Activated CD8-positive, alpha-beta T cell treated with anti-CD3 and anti-CD28 coated beads for 36 hours (primary cell): ENCODE measurements around the gene SFI1. TPM values are rescaled to one million over a fixed set of nuclear protein-coding genes. Genes with fewer than 3 reads are reported as not detected.

Experiments used
- ATAC-seq: fragments of 200-7000 bp; cut with Tn5 transposase; one replicate; pipeline ENCODE4 v1.10.0; 2021; ENCODE audit warnings: mild to moderate bottlenecking, moderate library complexity
- CTCF ChIA-PET: fragments of 350-600 bp; sonication (Branson Sonifier 250); formaldehyde crosslinking; loops from one replicate; lab custom pipeline; 2021; ENCODE audit warnings: antibody characterized with exemption; lab: Charles Lee
- POLR2A ChIA-PET: fragments of 350-600 bp; sonication (Branson Sonifier 250); formaldehyde crosslinking; loops from one replicate; lab custom pipeline; 2021; ENCODE audit warnings: antibody characterized with exemption; lab: Charles Lee
- DNase-seq: peaks from one replicate; pipeline ENCODE4 v3.0.0-alpha.2; 2020
- H3K27ac Mint-ChIP-seq: one replicate; pipeline ENCODE4 v1.8.0; 2021; ENCODE audit warnings: mild to moderate bottlenecking, mixed read lengths
- H3K27me3 Mint-ChIP-seq: one replicate; pipeline ENCODE4 v1.8.0; 2021; ENCODE audit warnings: mixed read lengths
- H3K36me3 Mint-ChIP-seq: one replicate; pipeline ENCODE4 v1.8.0; 2021; ENCODE audit warnings: low read depth, mixed read lengths
- H3K4me1 Mint-ChIP-seq: one replicate; pipeline ENCODE4 v1.8.0; 2021; ENCODE audit warnings: low read depth, mixed read lengths
- H3K4me3 Mint-ChIP-seq: one replicate; pipeline ENCODE4 v1.8.0; 2021; ENCODE audit warnings: mild to moderate bottlenecking, moderate library complexity, mixed read lengths
- H3K9me3 Mint-ChIP-seq: one replicate; pipeline ENCODE4 v1.8.0; 2021; ENCODE audit warnings: mixed read lengths
- intact Hi-C: fragments of 100-400 bp; cut with micrococcal nuclease; formaldehyde crosslinking; loops from one replicate; pipeline ENCODE4 v1.10.0; 2022
- total RNA-seq, 2 experiments: library from RNA; stranded (reverse); gene quantifications; one replicate each; pipeline ENCODE4 v1.2.3, GENCODE V29; 2021
- TF ChIP-seq, protein P1 (sequence below): fragments of 200-600 bp; IDR thresholded peaks from one replicate; pipeline ENCODE4 v1.8.0; 2022; ENCODE audit warnings: antibody characterized with exemption, mild to moderate bottlenecking

SFI1 gene
- total RNA-seq, 2 experiments from 2014 or later, result 273 to 274 TPM

DNA sequence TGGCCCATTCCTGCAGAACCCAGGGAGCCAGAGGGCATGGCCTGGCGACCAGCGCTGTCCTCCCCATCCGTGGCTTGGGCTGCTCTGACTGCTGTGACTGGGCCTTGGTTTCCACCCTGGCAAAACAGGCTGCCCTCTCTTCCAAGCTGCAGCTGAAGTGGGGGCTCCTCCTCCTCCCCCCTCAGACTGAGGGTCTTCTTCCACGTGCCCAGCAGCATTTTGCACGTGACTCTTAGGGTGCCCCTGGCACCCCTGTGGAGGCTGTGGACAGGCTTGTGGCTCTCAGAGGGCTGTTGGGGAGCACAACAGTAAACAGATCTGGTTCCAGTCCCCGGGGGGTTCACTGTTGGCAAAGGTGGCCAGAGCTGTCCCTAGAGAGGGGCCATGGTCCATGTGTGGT lies 114.3 kb downstream of the SFI1 start:
- POLR2A ChIA-PET, result interaction anchor here (1.3 kb wide), 1 partner anchor 20 kb away, joined by 3 read pairs; no protein-coding TSS in a partner anchor
- H3K9me3 Mint-ChIP-seq, result no peaks in the 10 kb centered on the region
- CTCF ChIA-PET, result no interaction called here
- intact Hi-C loops, result no loop called here
- H3K4me1 Mint-ChIP-seq, result peaks cover 13% of the 10 kb centered on the region
- H3K36me3 Mint-ChIP-seq, result peaks cover 35% of the 10 kb centered on the region
- TF ChIP-seq, protein P1, sequence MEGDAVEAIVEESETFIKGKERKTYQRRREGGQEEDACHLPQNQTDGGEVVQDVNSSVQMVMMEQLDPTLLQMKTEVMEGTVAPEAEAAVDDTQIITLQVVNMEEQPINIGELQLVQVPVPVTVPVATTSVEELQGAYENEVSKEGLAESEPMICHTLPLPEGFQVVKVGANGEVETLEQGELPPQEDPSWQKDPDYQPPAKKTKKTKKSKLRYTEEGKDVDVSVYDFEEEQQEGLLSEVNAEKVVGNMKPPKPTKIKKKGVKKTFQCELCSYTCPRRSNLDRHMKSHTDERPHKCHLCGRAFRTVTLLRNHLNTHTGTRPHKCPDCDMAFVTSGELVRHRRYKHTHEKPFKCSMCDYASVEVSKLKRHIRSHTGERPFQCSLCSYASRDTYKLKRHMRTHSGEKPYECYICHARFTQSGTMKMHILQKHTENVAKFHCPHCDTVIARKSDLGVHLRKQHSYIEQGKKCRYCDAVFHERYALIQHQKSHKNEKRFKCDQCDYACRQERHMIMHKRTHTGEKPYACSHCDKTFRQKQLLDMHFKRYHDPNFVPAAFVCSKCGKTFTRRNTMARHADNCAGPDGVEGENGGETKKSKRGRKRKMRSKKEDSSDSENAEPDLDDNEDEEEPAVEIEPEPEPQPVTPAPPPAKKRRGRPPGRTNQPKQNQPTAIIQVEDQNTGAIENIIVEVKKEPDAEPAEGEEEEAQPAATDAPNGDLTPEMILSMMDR, result no peak
- H3K4me3 Mint-ChIP-seq, result no peak overlapping the region
- no peak for ATAC-seq
- H3K27me3 Mint-ChIP-seq, result no peaks in the 10 kb centered on the region
- no peak for DNase-seq
- H3K27ac Mint-ChIP-seq, result peak overlapping the region; percentile 34

DNA sequence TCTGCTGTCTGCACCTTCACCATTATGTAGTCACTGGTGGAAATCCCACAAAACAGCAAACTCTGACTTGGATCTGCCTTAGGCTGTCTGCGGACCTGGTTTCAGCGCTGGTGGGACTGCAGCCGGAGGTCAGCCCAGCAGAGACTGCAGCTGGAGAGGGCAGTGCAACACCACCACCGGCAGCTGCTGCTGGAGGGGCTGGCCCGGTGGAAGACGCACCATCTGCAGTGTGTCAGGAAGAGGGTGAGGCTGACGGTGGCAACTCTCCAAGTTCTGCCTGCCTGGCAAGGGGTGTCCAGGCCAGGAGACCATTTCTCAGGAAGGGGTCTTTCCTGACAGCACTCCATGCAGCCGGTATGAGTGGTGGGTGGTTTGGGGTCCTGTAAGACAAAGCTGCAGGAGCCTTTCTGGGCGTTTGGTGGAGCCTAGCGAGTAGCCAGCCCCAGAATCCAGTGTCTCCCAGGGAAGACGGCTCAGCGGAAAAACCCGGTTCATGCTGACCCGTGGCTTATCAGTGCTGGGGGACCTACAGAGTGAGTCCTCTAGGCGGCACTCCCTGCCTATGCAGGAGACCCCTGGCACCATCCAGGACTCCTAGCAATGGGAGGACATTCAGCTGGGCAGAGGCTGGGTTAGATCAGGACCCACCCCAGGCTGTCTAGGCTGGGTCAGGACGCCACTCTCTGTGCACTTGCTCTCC lies 114.9 kb downstream of the SFI1 start:
- intact Hi-C loops, result no loop called here
- Mint-ChIP-seq H3K27ac (peak overlapping the region; percentile 34), H3K36me3 (peaks cover 34% of the 10 kb centered on the region), H3K4me3 (no peak overlapping the region), H3K27me3 (no peaks in the 10 kb centered on the region), H3K9me3 (no peaks in the 10 kb centered on the region), H3K4me1 (peaks cover 19% of the 10 kb centered on the region)
- ATAC-seq (no peak), DNase-seq (peak; percentile 1)
- ChIA-PET POLR2A (interaction anchor here (0.9 to 1.3 kb wide), 2 partner anchors 10 to 19 kb away, joined by 3 read pairs; no protein-coding TSS in a partner anchor), CTCF (no interaction called here)
- TF ChIP-seq, protein P1, result no peak

DNA sequence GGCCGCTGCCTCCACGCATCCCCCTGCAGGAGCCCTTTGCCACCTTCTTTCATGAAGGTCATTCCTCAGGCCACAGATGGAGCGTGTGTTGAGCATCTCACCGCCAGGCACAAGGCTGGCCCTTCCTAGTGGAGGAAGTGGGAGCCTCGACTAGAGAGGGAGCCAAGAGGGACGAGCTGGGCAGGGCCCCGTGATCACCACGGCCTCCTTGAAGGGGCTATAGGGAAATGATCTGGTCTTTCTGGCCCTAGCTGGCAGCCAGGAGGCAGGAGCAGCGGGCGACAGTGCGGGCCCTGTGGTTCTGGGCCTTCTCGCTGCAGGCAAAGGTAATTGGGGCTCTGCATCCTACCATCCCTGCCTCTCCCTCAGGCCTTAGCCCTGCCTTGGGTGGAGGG lies 116.6 kb downstream of the SFI1 start:
- TF ChIP-seq, protein P1, result no peak
- POLR2A ChIA-PET, result interaction anchor here (0.6 to 2.5 kb wide), 4 partner anchors 12 to 188 kb away, joined by 3 to 7 read pairs (median 4); no protein-coding TSS in a partner anchor
- DNase-seq (no peak), ATAC-seq (no peak)
- Mint-ChIP-seq H3K4me3 (no peak overlapping the region), H3K27ac (no peak overlapping the region), H3K36me3 (peaks cover 41% of the 10 kb centered on the region), H3K27me3 (no peaks in the 10 kb centered on the region), H3K4me1 (peaks cover 26% of the 10 kb centered on the region), H3K9me3 (no peaks in the 10 kb centered on the region)
- CTCF ChIA-PET, result interaction anchor here (0.6 kb wide), 1 partner anchor 29 kb away, joined by 4 read pairs; no protein-coding TSS in a partner anchor
- intact Hi-C loops, result no loop called here

DNA sequence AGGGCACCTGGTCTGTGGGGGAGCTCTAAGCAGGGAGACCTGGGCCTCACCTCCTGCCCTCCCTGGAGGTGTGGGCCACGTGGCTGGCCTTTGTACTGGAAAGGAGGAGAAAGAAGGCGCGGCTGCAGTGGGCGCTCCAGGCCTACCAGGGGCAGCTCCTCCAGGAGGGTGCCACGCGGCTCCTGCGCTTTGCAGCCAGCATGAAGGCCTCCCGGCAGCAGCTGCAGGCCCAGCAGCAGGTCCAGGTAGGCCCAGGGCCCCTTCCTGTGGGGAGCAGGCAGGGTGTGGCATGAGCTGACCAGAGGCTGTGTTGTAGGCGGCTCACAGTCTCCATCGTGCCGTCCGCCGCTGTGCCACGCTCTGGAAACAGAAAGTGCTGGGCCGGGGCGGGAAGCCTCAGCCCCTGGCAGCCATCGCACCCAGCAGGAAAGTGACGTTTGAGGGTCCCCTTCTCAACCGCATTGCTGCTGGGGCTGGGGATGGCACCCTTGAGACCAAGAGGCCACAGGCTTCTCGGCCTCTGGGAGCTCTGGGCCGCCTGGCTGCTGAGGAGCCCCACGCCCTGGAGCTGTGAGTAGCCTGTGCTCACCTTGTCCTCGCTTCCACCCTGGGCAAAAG lies 117.1 kb downstream of the SFI1 start:
- intact Hi-C loops, result no loop called here
- POLR2A ChIA-PET, result interaction anchor here (0.5 to 2.5 kb wide), 8 partner anchors 8 to 55 kb away, joined by 3 to 9 read pairs (median 6); no protein-coding TSS in a partner anchor
- H3K9me3 Mint-ChIP-seq, result no peaks in the 10 kb centered on the region
- H3K27me3 Mint-ChIP-seq, result no peaks in the 10 kb centered on the region
- peaks cover 39% of the 10 kb centered on the region for H3K36me3 Mint-ChIP-seq
- DNase-seq (no peak), ATAC-seq (no peak)
- H3K27ac Mint-ChIP-seq, result no peak overlapping the region
- H3K4me3 Mint-ChIP-seq, result no peak overlapping the region
- TF ChIP-seq, protein P1, result no peak
- H3K4me1 Mint-ChIP-seq, result peaks cover 26% of the 10 kb centered on the region
- CTCF ChIA-PET, result interaction anchor here (0.6 to 1.2 kb wide), 2 partner anchors 30 to 57 kb away, joined by 3 to 4 read pairs; no protein-coding TSS in a partner anchor
